ENCODE measurements around the gene AKAP11.

- TF ChIP-seq CTCF (conservative IDR thresholded peaks at IDR 0.05 in 1 of 2, IDR thresholded peaks at IDR 0.05 in 1 of 2; ENCODE audit: low read depth in 1 of 2, low read length in 2 of 2) (no peak), EZH2 (IDR thresholded peaks at IDR 0.05; ENCODE audit: low read length, missing control alignments) (no peak)
These were observed 5.8 kb downstream of the AKAP11 start for GRCh38 chr13:42277618-42278276.
